ENCODE data around the gene C3orf38.

GRCh38 chr3:88180398-88180999 lies 30.7 kb downstream of the C3orf38 start:
- TF ChIP-seq CTCF (IDR thresholded peaks at IDR 0.05) (peak in 3 of 6 experiments; percentile 23 to 39 (median 32)), POLR2A (IDR thresholded peaks at IDR 0.05) (no peak)
